ENCODE measurements around the gene CNIH1.
"Not testable (repeated sequence)": the region's sequence is repeated elsewhere in the genome, so short reads cannot be mapped to it uniquely, and the experiment has no call there.

CNIH1 gene

GRCh38 chr14:54443981-54444380, 2.8 kb upstream of the CNIH1 start:
- Histone ChIP-seq H3K4me3 (no peak overlapping the region), H3K27ac (no peak overlapping the region)
- no peak for DNase-seq (ENCODE audit: low spot score)
- no peak for TF ChIP-seq CTCF (IDR thresholded peaks at IDR 0.05)

GRCh38 chr14:54442961-54443360, 1.8 kb upstream of the CNIH1 start:
- not testable (repeated sequence) for DNase-seq (ENCODE audit: low spot score); H3K27ac ChIP-seq; H3K4me3 ChIP-seq

GRCh38 chr14:54440476-54440872, 700 bp downstream of the CNIH1 start:
- Histone ChIP-seq H3K27ac (peak overlapping the region; percentile 84 to 96), H3K4me3 (peak overlapping the region; percentile 91)
- no peak for TF ChIP-seq CTCF (IDR thresholded peaks at IDR 0.05)
- no peak for DNase-seq (ENCODE audit: low spot score)

GRCh38 chr14:54440037-54440436, 1.1 kb downstream of the CNIH1 start:
- TF ChIP-seq CTCF (IDR thresholded peaks at IDR 0.05), result no peak
- Histone ChIP-seq H3K27ac (peak overlapping the region in 1 of 2 donors; percentile 96), H3K4me3 (peak overlapping the region; percentile 91)
- no peak for DNase-seq (ENCODE audit: low spot score)

- DNase-seq (ENCODE audit: low spot score), result no peak
- no peak overlapping the region for H3K27ac ChIP-seq
- no peak for TF ChIP-seq CTCF (IDR thresholded peaks at IDR 0.05)
- H3K4me3 ChIP-seq, result no peak overlapping the region
Measured at GRCh38 chr14:54438703-54439102, 2.5 kb downstream of the CNIH1 start.

- not testable (repeated sequence) for DNase-seq (ENCODE audit: low spot score); H3K27ac ChIP-seq; H3K4me3 ChIP-seq
Measured at GRCh38 chr14:54437954-54438353, 3.2 kb downstream of the CNIH1 start.

GRCh38 chr14:54435500-54435981, 5.6 kb downstream of the CNIH1 start:
- Histone ChIP-seq H3K27ac (no peak overlapping the region), H3K4me3 (no peak overlapping the region)
- TF ChIP-seq CTCF (IDR thresholded peaks at IDR 0.05), result no peak
- DNase-seq (ENCODE audit: low spot score), result no peak

GRCh38 chr14:54428527-54428926, 12.6 kb downstream of the CNIH1 start:
- Histone ChIP-seq H3K27ac (no peak overlapping the region), H3K4me3 (no peak overlapping the region)
- no peak for TF ChIP-seq CTCF (IDR thresholded peaks at IDR 0.05)
- DNase-seq (ENCODE audit: low spot score), result no peak

Measured in coronary artery (tissue), 2 donors.